ENCODE results near the gene AKAP8L.

DNA sequence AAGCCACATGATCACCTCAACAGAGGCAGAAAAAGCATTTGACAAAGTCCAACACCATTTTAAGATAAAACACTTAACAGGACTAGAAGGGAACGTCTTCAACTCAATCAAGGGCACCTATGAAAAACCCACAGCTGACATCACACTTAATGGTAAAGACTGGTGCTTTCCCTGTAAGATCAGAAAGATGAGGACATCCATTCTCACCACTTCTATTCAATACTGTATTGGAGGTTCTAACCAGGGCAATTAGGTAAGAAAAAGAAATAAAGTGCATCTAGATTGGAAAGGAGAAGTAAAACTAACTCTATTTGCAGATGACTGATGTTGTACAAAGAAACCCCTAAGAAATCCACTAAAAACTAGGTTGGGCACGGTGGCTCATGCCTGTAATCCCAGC, 28.0 kb downstream of the AKAP8L start:
- TF ChIP-seq CTCF (IDR thresholded peaks at IDR 0.05) (no peak), EP300 (IDR thresholded peaks at IDR 0.05) (no peak)

Data from esophagus muscularis mucosa (tissue), 3 donors.